SIG-M5 treated with dmso at 0.1 percent for 504 hours (cell line): ENCODE measurements around the gene CHD2.

ENCODE experiments used
- DNase-seq: peaks from one replicate; lab custom pipeline; 2025; ENCODE audit not compliant: unreplicated experiment; lab: John Stamatoyannopoulos, UW

CHD2 gene

DNA sequence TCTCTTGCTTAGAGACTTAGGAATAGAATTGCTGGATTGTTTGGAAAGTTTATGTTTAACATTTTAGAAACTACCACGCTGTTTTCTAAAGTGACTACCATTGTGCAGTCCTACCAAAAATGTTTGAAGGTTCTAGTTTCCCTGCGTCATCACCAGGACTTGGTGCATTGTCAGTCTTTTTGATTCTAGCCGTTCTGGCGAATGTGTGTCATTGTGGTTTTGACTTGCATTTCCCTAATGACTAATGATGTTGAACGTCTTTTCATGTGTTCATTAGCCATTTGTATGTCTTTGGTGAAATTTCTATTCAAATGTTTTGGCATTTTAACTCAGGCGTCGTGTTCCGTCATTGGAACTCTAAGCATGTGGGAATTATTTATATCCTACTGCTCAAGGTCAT is 58.0 kb downstream of the CHD2 start:
- DNase-seq, result no peak

DNA sequence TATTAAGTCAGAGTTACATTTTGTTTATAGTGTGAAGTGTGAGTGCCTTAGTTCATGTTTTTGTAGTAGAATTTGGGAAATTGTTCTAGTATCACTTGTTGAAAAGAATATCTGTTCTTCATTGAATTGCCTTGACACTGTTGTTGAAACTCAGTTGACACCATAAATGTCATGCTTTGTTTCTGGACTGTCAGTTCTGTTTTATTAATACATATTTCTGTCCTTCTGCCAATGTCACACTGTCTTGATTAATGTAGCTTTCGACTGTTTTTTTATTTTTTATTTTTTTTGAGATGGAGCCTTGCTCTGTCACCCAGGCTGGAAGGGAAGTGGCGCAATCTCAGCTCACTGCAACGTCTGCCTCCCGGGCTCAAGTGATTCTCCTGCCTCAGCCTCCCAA is 59.1 kb downstream of the CHD2 start:
- no peak for DNase-seq

DNA sequence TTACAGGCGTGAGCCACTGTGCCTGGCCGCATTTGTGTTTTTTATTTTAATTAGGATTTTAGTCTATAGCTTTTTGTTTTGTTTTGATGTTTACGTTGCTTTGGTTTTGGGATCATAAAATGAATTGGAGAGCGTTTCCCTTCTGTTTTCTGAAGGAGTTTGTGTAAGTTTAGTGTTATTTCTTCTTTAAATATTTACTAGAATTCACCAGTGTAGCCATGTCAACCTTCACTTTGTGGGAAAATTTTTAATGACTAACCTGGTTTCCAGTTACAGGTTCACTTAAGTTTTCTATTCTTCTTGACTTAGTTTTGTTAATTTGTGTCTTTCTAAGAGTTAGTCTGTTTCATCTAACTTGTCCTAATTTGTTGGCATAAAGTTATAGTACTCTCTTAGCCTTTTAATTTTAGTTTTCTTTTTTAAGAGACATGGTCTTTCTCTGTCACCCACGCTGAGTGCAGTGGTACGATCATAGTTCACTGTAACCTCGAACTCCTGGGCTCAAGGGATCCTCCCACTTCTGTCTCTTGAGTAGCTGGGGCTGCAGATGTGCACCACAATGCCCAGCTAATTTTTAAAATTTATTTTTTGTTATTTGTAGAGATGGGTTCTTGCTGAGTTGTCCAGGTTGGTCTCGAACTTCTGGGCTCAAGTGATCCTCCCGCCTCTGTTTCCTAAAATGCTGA is 61.0 kb downstream of the CHD2 start:
- DNase-seq, result no peak

DNA sequence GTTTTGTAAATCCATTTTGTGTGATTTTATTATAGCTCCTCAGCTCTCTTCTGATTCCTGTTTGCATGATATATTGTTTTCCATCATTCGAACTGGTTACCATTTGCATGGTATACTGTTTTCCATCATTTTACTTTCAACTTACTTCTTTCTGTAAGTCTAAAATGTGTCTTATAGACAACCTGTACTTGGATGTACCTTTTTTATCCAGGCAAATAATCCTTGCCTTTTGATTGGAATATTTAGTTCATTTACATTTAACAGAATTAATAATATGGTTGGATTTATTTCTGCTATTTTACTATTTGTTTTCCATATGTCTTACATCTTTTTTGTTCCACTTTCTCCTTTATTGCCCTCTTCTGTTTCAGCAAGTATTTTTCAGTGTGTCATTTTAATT is 62.8 kb downstream of the CHD2 start:
- no peak for DNase-seq

DNA sequence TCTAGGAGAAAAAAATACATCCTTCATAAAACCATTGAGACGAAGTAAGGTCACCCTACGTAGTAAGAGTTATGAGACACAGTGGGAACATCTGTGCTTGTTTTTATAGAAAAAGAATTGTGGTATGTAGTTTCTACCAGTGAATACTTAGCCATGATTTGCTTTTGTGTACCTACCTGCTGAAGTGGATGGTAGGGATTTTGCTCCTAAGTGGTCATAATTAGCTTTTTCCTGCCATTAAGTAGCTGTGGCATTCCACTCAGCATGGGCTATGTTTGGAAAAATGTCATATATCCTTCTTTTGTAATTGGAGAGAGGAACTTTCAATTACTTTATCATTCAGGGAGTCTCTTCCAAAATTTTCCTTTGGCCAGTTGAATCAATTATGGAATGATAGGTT is 63.7 kb downstream of the CHD2 start:
- DNase-seq, result no peak

DNA sequence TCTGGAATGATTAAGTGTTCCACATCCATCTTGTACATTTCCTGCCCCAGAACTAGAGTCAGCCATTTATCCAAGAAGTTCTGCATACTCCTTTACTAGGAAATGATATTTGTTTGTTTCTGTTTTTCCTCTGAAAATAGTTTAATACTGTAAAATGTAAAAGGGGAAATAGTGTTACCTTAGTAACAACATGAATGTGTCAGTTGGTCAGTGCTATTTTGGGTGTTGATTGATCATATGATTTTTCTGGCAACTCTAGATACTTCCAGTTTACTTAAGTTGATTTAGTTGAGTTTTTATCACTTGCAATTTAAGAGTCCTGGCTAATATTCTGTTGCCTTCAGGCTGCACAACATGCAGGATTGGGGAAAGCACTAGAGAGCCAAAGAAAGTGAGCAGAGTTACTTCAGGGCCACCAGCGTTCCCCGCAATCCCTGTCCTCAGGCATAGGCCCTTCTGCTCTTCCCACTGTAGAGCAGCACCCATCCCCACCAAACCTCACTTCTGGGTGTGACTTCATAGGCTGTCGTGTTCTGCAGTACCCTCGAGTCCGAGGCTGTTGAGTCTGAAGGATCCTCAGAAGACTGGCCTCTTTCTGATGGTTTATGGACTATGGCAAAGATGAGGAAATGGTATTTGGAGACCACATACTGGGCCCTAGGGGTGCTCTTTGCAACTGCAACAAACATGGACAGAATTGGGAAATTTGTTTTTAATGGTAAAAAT is 69.0 kb downstream of the CHD2 start:
- DNase-seq, result peak; percentile 7

DNA sequence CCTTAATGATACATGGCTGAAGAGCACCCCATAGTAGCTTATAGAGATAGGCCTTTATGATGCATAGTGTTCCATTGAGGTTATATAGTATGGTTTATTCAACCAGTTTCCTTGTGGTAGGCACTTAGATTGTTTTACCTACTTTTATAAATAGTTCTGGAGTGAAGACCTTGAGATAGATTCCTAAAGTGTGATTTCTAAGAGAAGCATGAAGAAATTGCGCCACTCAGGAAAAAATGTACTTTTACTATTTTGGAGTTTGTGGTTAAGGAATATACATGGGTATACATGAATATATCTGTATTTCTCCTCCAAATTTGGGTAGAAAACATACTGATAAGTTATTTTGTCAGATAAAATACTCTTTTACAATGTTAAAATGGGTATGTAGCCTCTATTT is 70.5 kb downstream of the CHD2 start:
- no peak for DNase-seq

DNA sequence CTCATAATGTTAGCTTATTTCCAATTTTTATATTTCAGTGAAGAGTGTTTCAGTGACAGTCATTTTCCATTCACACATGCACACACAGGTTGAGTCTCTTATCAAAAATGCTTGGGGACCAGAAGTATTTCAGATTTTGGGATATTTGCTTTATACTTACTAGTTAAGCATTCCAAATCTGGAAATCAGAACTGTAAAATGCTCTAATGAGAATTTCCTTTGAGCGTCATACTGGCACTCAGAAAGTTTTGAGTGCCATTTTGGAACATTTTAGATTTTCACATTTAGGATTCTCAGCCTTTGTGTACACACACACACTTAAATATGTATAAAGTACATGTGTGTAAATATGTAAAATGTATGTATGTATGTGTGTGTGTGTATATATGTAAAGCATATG is 71.0 kb downstream of the CHD2 start:
- DNase-seq, result no peak

DNA sequence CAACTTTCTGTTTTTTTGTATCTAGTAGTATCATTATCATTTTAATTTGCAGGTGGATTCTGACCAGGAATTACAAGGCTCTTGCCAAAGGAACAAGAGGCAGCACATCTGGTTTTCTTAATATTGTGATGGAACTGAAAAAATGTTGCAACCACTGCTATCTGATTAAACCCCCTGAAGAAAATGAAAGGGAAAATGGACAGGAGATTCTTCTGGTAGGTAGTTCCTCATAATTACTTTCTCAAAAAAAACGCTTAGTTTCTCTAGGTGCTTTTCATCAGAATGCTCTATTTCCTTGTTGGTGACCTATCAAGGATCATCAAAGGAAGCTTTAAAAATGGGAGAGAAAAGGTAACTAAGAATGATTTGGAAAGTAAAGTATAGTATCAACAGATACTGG is 71.6 kb downstream of the CHD2 start:
- DNase-seq, result no peak

DNA sequence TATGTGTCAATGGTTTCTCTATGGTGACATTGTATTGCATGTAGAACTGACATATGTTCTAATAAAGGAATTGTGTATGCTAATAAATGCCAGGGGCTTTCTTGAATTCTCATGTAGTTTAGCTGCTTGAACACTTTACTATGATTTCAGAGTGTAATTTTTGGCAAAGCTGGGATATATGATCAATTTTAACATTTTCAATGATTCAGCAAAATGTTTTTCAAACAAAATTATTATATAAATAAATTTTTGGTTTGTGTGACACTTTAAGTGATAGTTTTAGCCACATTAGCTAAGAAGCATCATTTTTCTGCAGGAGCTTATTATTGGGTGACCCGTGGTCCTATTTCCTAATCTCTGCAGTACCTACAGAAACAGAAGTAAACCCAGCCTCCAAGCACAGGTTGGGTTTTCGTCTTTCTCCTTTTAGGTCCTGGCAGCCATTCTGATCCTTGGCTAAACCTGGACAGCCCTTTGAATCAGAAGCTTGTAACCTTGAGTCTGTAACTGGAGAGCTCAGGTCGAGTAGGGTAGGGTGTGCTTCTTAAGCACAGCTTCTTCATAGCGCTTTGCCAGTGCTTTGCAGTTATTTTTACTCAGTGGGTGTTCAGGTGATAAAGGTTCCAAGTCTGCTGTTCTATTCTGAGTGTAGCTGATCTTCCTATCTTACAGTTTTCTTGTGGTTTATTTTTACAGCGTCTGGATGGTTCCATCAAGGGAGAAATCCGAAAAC is 74.2 kb downstream of the CHD2 start:
- no peak for DNase-seq

DNA sequence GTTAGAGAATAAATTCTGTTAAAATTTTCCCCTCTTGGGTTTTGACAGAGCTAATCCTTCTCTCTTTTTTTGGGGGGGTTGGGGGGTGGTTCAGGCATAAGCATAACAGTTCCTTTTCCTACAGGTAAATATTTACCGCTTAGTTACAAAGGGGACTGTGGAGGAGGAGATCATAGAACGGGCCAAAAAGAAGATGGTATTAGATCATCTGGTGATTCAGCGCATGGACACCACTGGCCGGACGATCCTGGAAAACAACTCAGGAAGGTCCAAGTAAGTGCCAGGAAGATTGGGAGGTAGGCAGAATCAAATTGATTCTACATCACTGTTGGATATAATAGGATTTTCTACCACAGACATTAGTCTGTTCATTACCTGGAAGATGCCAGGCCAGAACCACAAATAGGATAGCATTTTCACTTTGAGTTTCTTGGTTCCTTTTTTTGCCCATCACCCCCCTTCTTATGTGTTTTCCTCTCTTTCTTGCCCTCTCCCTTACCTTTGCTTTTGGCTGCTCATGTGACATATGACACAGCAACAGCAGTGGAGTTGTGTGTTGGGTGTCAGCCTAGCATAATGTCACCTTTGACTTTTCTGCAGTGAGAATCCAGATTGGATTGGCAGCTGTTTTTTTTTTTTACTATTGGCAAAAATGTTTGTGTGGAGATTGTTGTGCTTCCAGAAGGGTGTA is 79.0 kb downstream of the CHD2 start:
- no peak for DNase-seq

DNA sequence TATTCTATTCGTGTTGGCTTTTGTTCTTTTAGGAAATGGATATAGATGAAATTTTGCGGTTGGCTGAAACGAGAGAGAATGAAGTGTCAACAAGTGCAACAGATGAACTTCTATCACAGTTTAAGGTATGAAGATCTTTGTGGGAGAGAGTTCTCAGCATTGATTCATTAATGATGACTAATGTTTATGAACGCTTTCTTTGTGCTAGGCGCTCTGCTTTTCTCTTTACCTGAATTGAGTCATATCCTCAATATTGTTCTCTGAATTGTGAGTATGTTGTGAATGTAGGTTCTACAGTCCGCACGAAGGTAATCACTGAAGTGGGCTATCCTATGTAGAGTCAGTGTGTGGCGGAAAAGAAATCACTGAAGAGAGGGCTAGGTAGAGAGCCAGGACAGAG is 81.2 kb downstream of the CHD2 start:
- DNase-seq, result no peak

DNA sequence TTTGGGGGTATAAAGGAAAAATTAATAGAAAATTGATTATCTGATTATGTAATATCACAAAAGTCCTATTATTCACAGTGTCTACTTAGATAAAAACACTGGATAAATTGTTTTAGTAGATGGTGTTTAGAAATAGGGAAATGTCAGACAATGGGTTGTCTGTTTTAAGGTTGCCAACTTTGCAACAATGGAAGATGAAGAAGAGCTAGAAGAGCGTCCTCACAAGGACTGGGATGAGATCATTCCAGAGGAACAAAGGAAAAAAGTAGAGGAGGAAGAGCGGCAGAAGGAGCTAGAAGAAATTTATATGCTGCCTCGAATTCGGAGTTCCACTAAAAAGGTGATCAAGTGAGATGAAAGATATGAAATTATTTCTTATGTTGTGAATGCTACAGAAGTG is 84.0 kb downstream of the CHD2 start:
- DNase-seq, result no peak

DNA sequence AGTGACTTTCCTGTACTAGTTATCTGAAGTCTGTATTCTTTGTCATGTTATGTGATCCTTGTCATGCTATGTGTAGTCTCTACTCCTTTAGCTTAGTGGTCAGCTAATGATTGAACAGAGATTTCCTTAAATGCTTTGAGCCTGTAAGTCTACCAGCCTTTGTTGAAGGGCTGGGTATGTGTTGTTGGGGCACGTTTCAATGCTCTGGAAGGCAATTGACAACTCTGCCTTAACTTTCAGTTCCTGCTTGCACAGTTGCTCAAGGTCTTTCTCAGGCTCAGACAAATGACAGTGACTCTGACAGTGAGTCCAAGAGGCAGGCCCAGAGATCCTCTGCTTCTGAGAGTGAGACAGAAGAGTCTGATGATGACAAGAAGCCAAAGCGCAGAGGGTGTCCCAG is 89.3 kb downstream of the CHD2 start:
- peak; percentile 30 for DNase-seq

DNA sequence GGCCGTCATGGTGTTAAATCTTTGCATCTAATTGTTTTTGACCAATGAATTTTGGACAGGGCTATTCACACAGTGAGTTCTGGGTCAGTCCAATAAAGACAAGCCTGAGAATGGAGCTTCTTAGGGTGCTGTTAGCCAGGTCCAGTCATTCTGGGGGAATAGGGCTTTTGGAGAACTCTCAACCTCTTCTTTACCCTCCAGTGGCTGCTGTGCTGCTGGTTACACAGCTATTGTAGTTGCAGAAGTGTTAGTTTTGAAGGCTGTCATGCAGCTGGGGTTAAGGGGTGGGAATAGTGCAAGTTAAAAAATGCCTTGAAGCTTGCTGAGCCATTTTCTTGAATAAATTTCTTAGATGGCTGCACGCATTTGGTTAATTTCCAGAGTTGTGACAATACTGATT is 89.9 kb downstream of the CHD2 start:
- no peak for DNase-seq

DNA sequence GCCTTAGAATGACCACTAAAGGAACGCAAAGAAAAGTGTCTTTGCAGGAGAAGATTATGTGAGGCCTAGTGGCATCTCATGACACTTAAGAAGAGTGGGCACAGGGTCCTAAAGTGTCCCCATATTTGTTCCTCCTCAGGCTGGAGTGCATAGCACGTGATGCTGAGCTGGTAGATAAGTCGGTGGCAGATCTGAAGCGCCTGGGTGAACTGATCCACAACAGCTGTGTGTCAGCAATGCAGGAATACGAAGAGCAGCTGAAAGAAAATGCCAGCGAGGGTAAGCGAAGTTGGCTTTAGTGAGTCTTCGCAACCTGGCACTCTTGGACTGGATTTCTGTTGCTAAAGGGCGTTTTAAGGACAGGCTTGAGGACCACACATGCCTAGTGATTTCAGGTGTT is 92.6 kb downstream of the CHD2 start:
- DNase-seq, result no peak

DNA sequence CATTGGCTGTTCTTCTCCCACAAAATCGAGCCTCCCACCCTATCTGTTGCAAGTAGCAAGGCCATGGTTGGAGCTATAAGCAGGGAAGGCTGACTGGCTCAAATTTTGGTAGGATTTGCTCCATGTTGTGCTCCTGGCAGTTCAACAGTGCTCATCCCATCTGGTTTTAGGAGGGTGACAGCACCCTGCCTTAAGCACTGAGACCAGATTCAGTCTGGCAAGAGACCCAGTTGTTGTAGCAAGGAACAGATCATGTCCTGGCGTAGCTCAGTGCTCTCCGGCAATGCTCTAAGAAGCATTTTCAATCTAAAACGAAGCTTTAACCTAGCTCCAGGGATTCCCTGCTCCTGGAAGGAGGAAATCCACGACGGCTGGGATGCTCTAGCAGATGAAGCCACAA is 97.7 kb downstream of the CHD2 start:
- no peak for DNase-seq

DNA sequence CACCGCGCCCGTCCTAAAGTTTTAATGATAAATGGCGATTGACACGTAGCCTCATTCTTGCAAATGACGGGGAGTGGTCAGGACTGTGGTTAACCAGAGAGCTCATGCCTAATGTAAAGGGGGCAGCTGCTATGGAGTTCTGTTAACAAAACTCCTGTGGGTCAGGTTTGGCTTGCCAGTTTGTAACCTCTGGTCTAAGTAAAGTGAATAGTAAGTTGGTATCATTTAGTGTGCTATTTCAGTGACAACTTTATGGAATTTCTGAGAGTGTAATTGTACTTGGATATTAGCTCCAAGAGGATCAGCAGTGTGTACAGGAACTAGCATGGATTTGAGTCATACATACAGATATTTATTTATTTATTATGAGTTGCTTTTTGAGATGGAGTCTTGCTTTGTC is 101.0 kb downstream of the CHD2 start:
- DNase-seq, result no peak

DNA sequence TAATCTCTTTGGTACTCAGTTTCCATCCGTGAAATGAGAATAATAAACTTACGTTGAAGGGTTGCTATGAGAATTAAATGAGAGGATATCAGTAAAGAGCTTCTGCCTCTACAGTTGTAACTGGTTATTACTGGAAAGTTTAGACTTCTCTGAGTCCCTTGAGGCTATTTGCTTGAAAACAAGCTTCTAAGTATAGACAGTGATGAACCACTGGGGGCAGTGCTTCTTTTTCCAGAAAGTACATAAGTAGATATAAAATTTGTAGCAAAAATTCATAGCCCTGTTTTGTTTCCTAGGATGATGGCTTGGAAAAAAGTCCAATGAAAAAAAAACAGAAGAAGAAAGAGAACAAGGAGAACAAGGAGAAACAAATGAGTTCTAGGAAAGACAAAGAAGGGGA is 101.8 kb downstream of the CHD2 start:
- peak; percentile 26 for DNase-seq

DNA sequence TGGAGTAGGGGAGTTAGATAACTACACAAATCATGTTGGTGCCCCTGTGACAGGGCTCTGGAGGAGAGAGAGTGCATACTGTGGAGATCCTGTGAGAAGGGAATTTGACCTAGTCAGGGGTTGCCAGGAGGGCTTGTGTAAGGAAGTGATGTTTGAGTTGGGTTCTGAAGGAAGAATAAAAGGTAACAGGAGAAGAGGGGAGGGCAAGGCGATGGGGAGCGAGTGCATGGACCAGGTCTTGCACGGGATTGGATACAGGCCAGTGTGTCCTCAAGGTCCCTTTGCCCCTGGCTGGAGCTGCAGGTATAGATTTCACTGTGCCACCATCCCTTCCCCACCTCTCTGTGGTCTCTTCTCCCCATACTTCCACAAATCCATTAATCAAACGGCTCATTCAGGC is 105.0 kb downstream of the CHD2 start:
- no peak for DNase-seq

DNA sequence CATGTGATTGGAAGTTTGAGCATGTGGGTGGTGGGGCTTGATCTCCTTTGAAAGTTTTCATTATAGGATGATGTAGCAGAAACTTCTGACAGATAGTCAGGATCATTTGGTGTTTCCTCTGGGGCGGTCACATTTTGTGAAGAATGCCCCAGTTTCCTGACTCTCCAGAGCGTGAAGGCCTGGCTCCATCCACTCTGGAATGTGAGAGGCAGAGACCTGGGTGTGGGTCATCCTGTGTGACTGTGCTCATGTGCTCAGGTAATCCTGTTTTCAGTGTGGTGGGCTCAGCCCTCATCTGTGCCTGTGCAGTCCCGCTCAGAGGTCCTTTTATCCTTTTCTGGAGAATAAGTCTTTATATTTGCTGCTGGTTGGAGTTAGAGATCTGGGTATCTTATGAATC is 107.9 kb downstream of the CHD2 start:
- no peak for DNase-seq

DNA sequence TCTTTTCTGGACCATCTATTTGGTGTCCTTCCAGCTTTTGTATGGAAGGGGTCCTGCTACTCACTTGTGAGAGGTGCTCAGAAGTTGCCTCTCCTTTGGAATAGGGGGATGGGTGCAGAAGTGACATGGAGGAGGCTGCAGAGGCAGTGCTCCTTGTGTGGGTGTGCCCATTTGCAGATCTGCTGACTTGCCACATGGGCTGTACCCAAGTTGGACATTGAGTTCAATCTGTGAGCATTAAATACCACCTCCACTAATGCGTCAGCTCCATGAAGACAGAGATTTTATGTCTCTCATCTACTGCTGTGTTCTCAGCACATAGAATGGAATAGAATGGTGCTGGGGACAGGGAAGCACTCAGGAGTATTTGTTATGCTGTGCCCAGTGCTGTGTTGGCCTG is 112.7 kb downstream of the CHD2 start:
- no peak for DNase-seq
